T-helper 22 cell (primary cell): ENCODE data around the gene COPS8.
A peak's percentile ranks its signal among the peaks of the same experiment; 100 is the strongest.

Experiments
- DNase-seq: peaks from one replicate; pipeline ENCODE4 v3.0.0-alpha.2; 2020; ENCODE audit warnings: low read depth

COPS8 gene

DNA sequence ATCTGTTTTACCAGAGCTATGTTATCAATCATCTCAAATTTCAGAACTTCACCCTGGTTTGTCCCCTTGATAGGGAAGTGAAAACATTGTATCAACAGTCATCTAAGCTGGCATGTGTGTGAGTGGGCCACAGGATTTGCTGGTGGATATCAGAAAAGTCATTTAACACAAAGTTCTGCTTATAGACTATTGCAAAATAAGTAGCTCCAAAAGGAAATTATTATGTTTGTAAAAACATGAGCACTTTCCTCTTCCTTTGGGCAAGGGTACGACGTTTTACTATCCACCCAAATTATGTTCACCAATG, 20.7 kb upstream of the COPS8 start:
- no peak for DNase-seq

DNA sequence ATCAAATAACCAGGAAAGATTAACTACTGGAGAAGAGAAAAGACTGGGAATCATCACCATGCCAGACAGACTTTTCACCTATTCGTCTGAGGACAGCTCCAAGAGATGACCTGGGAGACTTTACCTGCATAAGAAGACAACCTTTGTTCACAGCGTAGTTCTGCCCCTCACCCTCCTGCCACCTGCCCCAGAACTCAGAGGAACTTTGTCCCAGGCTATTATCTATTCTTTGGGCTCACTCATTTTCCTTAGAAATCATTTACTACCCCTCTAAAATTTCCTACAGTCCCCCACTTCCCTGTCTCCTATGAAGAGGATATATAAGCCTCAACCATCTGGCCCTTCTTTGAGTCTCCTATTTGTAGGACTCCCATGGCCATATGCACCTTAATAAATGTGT, 19.3 kb upstream of the COPS8 start:
- no peak for DNase-seq

DNA sequence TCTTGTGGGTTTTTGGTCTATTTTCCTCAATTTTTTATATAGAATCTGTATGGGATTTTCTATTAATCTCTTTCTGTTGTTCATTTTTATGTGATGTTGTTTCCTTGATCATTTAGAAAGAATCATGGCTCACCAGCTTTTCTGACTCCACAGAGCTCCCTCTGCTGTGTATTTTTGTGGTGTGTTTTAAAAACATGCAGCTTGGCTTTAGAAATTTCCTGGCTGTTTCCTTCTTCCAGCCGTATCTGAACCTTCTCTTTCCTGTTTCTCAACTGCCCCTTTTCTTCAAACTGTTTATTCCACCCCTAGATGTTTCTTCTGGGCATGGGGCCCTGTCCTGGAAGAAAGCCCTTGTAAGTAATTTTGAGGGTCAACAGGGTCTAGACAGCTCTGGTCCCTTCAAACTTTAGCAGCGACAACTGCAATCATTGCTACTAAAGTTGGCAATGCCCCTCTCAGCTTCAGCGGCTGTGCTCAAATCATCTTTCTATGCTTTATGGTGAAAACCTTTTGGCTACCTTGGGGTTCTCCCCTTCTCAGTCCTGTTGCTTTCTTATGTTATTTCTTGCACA, 17.6 kb upstream of the COPS8 start:
- no peak for DNase-seq

DNA sequence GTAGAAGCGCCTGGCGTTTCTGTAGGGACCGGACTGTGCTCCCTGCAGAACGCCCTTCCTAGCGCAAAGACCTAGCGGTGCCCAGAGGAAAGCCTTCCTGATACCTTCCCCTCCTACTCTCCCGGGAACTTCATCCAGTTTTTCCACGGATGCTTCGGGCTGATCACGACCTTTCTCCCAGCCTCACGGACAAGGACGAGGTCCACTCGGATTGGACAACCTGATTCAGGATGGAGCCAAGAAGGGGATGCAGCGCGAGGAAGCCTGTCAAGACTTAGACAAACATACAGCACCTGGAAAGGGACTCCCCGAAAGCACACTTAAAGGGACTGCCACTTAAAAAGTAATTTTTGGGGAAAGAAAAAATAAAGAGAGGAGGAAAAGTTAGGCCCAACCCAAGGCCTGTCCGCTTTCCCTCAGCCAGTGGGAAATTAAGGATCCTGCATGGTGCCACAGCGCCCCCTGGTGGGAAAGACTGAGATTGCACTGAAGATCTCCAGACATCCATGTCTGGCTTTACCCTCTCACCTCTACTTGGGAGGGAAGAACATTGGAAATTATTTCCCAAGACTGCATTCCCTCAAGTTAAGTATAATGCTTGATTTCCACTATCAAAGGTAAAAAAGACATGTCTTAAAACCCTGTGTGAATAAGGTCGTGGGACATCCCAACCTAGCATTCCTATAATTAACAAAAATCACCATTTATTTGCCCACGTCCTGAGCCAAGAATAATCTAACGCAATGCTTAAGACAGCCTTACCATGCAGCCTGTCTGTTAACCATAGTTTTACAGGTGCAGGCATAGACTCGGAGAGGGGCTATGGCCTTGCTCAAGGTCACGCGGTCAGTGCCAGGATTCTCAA, 13.4 kb upstream of the COPS8 start:
- peak; percentile 28 for DNase-seq

GRCh38 chr2:237073552-237073951, 12.1 kb upstream of the COPS8 start:
- DNase-seq = no peak

DNA sequence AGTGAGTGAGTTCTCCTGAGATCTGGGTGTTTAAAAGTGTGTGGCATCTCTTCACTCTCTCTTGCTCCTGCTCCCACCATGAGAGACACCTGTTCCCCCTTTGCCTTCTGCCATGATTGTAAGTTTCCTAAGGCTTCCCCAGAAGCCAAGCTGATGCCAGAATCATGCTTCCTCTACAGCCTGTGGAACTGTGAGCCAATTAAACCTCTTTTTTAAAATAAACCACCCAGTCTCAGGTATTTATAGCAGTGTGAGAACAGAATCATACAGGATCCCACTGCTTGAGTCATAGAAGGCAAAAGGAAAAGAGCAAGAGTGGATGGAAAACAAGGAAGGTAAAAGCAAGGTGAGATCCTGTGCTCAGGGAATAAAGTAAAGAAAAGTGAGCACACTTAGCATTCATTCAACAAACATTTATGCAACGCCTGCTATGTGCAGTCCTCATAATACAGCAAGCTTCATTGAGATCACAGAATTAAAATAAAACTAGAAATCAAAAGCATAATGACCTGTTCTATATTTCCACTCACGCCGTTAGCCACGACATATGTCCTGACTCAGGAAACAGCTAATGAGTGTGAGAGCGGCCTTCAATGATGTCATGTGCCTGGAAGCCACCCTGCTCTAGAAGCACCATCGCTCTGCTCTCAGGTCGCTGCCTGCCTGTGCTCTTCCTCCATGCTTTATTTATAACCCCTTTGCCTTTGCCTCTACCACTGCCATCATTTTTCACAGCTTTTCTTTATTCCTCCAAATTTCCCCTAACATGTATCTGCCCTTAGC, 11.3 kb upstream of the COPS8 start:
- no peak for DNase-seq

GRCh38 chr2:237075749-237076599, 9.7 kb upstream of the COPS8 start:
- no peak for DNase-seq

GRCh38 chr2:237081596-237081995, 4.1 kb upstream of the COPS8 start:
- DNase-seq = no peak

GRCh38 chr2:237083026-237083425, 2.7 kb upstream of the COPS8 start:
- DNase-seq = no peak

GRCh38 chr2:237084444-237084843, 1.2 kb upstream of the COPS8 start:
- DNase-seq = no peak

DNA sequence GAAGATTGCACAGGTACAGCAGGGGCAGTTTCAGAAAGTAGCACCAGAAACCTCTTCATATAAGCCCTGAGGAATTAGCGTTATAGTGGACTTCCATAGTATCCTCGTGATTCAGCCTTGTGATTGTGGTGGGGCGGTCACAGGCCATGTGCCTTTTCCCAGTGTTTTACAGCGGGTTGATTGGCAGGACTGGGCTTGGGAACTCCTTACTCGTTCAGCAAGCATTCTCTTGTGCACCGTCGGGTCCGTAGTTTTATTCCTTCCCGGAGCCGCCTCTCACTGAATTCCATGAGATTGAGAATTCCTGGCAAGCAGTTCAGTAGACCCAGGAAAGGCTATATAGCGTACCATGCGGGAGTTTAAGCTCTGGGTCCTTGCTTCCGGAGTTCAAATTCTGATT, 5.2 kb downstream of the COPS8 start:
- no peak for DNase-seq

GRCh38 chr2:237091779-237092436, 6.2 kb downstream of the COPS8 start:
- DNase-seq = no peak

DNA sequence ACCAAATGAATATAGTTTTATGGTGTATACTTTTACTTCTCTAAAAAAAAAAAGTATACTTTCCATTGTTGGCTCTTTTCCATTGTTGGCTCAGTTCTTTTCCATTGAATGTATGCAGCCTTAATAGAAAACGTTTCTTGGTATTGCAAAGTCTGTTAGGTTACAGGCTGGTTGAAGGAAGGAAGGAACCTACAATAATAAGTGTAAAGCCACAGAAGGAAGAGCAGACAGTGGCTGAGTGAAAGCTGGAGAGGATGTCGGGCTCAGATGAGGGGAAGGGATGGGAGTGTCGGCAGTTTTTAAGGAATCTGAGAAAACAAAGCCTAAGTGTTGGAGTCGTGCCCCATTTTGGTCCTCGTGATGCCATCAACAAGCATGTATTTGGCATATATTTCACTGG, 6.8 kb downstream of the COPS8 start:
- DNase-seq = no peak

- DNase-seq = no peak
These were observed 7.5 kb downstream of the COPS8 start for GRCh38 chr2:237092920-237093781.

DNA sequence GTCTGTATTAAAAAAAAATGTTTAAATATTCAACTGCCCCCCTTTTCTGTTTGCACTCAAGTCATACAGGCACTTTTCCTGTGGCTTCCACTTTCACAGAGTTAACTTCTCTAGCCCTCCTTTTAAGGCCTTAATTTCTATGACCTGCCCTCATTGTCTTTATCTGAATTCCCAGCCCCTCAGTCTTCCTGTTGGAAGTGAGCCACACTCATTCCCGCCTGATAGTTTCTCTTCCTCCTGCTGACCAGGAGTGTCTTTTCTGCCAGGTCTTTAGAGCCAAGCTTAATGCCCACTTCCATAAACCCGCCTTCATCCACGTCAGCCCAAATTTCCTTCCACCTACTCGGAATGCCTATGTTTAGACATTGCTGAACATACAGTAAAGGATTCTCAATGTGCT, 10.5 kb downstream of the COPS8 start:
- no peak for DNase-seq

- no peak for DNase-seq
These were observed 11.2 kb downstream of the COPS8 start for GRCh38 chr2:237096911-237097310.

GRCh38 chr2:237097326-237097910, 11.7 kb downstream of the COPS8 start:
- DNase-seq = no peak

GRCh38 chr2:237097911-237098702, 12.4 kb downstream of the COPS8 start:
- no peak for DNase-seq

DNA sequence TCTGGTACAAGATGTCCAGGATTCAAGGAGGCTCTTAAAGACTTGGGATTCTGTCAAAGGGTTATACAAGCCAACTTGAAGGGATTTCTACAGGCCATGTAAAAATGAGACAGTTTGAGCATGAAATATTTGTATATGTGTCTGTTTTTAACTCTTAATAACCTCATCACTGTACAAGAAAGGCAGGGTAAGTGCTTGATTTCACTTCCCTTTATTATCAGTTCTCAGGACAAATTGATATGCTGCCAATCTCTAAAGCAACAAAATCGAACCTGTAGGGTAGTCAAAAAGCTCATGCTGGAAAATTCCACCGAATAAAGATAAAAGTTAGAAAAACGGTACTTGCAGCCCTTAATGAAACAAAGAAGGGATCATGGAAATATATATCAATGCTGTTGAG, 14.1 kb downstream of the COPS8 start:
- DNase-seq = no peak
